GM12878 (cell line): ENCODE measurements around the gene GNB3.

Source experiments
- CREM ChIP-seq: IDR thresholded peaks from 2 replicates; pipeline ENCODE4 v1.6.1; 2014; ENCODE audit warnings: antibody characterized with exemption, low read depth
- STAT1 ChIP-seq: fragments of 450-650 bp; conservative IDR thresholded peaks from 2 replicates; pipeline ENCODE4 v1.6.1; 2014; ENCODE audit warnings: antibody characterized with exemption, mild to moderate bottlenecking
- TAF1 ChIP-seq: IDR thresholded peaks from 2 replicates; pipeline ENCODE4 v1.6.1; 2011; ENCODE audit warnings: mild to moderate bottlenecking, low read depth, low read length, borderline replicate concordance
- TF ChIP-seq, protein P1 (sequence below): IDR thresholded peaks from 2 replicates; pipeline ENCODE4 v1.6.1; 2012; ENCODE audit warnings: mild to moderate bottlenecking, low read depth, low read length

DNA sequence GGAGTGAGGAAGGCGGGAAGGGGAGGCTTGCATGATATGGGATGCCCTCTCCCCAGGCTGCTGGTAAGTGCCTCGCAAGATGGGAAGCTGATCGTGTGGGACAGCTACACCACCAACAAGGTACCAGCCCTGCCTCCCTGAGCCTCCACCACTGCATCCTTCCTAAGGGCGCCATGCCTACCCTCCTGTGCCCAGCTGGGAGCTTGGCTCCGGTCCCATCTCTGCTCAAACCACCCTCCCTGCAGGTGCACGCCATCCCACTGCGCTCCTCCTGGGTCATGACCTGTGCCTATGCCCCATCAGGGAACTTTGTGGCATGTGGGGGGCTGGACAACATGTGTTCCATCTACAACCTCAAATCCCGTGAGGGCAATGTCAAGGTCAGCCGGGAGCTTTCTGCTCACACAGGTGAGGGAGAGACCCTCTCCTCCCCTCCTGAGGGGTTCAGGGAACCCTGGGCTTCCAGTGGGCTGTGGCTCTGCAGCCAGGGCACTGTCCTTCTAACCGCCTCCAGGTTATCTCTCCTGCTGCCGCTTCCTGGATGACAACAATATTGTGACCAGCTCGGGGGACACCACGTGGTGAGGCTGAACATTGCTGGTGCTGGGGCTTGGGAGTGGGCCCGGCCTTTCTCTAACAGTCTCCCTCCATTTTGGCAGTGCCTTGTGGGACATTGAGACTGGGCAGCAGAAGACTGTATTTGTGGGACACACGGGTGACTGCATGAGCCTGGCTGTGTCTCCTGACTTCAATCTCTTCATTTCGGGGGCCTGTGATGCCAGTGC, 2.6 kb downstream of the GNB3 start:
- TF ChIP-seq, protein P1, sequence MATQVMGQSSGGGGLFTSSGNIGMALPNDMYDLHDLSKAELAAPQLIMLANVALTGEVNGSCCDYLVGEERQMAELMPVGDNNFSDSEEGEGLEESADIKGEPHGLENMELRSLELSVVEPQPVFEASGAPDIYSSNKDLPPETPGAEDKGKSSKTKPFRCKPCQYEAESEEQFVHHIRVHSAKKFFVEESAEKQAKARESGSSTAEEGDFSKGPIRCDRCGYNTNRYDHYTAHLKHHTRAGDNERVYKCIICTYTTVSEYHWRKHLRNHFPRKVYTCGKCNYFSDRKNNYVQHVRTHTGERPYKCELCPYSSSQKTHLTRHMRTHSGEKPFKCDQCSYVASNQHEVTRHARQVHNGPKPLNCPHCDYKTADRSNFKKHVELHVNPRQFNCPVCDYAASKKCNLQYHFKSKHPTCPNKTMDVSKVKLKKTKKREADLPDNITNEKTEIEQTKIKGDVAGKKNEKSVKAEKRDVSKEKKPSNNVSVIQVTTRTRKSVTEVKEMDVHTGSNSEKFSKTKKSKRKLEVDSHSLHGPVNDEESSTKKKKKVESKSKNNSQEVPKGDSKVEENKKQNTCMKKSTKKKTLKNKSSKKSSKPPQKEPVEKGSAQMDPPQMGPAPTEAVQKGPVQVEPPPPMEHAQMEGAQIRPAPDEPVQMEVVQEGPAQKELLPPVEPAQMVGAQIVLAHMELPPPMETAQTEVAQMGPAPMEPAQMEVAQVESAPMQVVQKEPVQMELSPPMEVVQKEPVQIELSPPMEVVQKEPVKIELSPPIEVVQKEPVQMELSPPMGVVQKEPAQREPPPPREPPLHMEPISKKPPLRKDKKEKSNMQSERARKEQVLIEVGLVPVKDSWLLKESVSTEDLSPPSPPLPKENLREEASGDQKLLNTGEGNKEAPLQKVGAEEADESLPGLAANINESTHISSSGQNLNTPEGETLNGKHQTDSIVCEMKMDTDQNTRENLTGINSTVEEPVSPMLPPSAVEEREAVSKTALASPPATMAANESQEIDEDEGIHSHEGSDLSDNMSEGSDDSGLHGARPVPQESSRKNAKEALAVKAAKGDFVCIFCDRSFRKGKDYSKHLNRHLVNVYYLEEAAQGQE, result no peak
- TF ChIP-seq TAF1 (no peak), CREM (no peak), STAT1 (no peak)
